ENCODE data around the gene GRAMD1C. TPM values are rescaled to one million over a fixed set of nuclear protein-coding genes. Genes with fewer than 3 reads are reported as not detected.
"Not testable (repeated sequence)": the region's sequence is repeated elsewhere in the genome, so short reads cannot be mapped to it uniquely, and the experiment has no call there.

The GRAMD1C gene
- total RNA-seq, 1 experiment from 2014 or later = 7.1 TPM

DNA sequence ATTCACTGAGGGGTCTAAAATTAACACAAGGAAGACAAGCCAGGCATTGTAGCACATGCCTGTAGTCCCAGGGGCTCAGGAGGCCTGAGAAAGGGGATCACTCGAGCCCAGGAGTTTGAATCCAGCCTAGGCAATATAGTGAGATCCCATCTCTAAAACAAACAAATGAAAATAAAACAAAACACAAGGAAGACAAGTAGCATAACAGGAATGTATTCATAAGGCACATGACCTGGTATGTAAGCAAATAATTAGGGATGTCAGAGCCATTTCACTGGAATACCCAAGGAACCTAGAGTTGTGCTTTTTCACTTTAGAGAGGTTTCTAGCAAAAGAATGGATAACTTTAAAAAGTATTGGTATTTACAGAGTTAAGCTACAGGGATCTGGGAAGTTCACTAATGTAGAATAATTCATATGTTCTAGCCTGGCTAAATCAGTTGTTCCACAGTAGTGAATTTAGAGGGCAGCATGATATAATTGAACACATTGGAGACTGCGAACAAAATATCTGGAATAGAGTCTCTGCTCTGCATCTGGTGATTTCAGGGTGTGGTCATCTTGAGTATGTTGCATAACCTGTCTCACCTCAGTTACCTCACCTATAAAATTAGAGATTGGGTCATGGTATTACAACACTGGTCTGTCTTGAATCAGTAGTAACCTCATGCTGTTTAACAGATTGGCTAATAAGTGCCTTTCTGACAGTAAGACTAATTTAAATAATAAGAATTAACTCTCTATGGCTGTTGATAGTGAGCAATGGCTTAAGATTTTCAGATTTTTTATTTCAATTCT, 9.3 kb downstream of the GRAMD1C start:
- DNase-seq (ENCODE audit: low read depth) = no peak
- in situ Hi-C loops (cut with HindIII; ENCODE audit: low pct_unique_long_range_greater_than_20kb, low sequenced_read_pairs) = no loop called here

- DNase-seq (ENCODE audit: low read depth); in situ Hi-C loops (cut with HindIII; ENCODE audit: low pct_unique_long_range_greater_than_20kb, low sequenced_read_pairs): not testable (repeated sequence)
Measured at GRCh38 chr3:113849071-113849470, 10.5 kb downstream of the GRAMD1C start.

DNA sequence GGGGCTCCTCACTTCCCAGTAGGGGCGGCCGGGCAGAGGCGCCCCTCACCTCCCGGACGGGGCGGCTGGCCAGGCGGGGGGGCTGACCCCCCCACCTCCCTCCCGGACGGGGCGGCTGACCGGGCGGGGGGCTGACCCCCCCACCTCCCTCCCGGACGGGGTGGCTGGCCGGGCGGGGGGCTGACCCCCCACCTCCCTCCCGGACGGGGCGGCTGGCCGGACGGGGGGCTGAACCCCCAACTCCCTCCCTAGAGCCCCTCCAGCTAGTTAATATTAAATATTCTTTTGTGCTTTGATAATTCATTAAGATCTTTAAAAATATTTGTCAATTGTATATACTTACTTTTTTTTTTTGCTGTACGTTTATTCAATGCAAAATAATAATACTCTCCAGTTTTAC, 11.3 kb downstream of the GRAMD1C start:
- DNase-seq (ENCODE audit: low read depth); in situ Hi-C loops (cut with HindIII; ENCODE audit: low pct_unique_long_range_greater_than_20kb, low sequenced_read_pairs): not testable (repeated sequence)

DNA sequence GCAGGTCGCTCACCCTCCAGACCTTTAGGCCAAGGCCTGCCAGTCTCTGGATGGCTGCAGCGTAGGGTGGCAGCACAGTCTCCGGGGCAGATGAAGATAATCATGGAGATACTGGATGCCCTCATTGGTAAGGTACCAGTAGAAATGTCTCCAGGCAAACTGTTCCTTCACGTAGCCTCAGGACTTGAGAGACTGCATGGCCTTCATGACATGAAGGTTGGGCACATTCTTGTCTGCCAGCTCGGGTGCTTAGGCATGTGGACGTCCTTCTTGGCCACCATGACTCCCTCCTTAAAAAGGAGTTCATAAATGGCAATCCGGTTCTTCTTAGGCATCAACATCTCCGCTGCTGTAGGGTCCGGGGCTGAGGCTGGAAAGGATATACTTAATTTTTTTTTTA, 11.8 kb downstream of the GRAMD1C start:
- in situ Hi-C loops (cut with HindIII; ENCODE audit: low pct_unique_long_range_greater_than_20kb, low sequenced_read_pairs); DNase-seq (ENCODE audit: low read depth): not testable (repeated sequence)

GRCh38 chr3:113852506-113852905, 13.9 kb downstream of the GRAMD1C start:
- in situ Hi-C loops (cut with HindIII; ENCODE audit: low pct_unique_long_range_greater_than_20kb, low sequenced_read_pairs) = no loop called here

GRCh38 chr3:113867506-113867905, 28.9 kb downstream of the GRAMD1C start:
- DNase-seq (ENCODE audit: low read depth) = no peak
- in situ Hi-C loops (cut with HindIII; ENCODE audit: low pct_unique_long_range_greater_than_20kb, low sequenced_read_pairs) = no loop called here

More at GRCh38 chr3:113852506-113852905, 13.9 kb downstream of the GRAMD1C start:
- DNase-seq (ENCODE audit: low read depth) = no peak

DNA sequence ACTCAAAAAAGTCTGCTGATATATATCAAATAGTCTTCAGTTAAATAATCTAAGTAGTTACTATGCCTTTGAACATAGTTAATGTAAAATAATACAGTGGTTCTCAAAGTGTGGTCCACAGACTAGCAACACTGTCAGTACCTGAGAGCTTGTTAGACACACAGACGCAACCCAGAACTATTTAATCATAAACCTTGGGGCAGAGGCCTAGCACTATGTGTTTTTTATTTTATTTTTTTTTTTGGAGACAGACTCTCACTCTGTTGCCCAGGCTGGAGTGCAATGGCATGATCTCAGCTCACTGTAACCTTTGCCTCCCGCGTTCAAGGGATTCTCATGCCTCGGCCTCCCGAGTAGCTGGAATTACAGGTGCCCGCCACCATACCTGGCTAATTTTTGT, 34.7 kb downstream of the GRAMD1C start:
- in situ Hi-C loops (cut with HindIII; ENCODE audit: low pct_unique_long_range_greater_than_20kb, low sequenced_read_pairs) = no loop called here
- no peak for DNase-seq (ENCODE audit: low read depth)

GRCh38 chr3:113873814-113874526, 35.4 kb downstream of the GRAMD1C start:
- in situ Hi-C loops (cut with HindIII; ENCODE audit: low pct_unique_long_range_greater_than_20kb, low sequenced_read_pairs) = no loop called here
- peak; percentile 10 for DNase-seq (ENCODE audit: low read depth)

DNA sequence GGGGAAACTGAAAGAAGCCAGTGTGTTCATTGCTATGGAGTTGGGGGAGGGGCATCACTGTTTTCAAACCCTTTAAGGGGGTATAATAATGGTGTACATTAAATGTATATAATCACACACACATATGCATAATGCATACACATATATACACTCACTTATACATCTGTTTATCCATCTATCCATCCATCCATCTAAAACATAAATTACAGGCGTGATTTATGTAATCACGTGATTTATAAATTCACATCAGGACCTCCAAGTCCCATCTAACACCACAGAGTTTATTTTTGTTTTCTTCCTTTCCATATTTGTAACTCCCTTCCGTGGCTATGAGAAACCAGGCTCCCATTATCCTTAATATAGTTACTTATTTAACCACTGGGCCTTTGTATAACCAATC, 39.8 kb downstream of the GRAMD1C start:
- DNase-seq (ENCODE audit: low read depth) = no peak
- in situ Hi-C loops (cut with HindIII; ENCODE audit: low pct_unique_long_range_greater_than_20kb, low sequenced_read_pairs) = no loop called here

GRCh38 chr3:113885050-113885449, 46.5 kb downstream of the GRAMD1C start:
- DNase-seq (ENCODE audit: low read depth) = no peak
- in situ Hi-C loops (cut with HindIII; ENCODE audit: low pct_unique_long_range_greater_than_20kb, low sequenced_read_pairs) = no loop called here

DNA sequence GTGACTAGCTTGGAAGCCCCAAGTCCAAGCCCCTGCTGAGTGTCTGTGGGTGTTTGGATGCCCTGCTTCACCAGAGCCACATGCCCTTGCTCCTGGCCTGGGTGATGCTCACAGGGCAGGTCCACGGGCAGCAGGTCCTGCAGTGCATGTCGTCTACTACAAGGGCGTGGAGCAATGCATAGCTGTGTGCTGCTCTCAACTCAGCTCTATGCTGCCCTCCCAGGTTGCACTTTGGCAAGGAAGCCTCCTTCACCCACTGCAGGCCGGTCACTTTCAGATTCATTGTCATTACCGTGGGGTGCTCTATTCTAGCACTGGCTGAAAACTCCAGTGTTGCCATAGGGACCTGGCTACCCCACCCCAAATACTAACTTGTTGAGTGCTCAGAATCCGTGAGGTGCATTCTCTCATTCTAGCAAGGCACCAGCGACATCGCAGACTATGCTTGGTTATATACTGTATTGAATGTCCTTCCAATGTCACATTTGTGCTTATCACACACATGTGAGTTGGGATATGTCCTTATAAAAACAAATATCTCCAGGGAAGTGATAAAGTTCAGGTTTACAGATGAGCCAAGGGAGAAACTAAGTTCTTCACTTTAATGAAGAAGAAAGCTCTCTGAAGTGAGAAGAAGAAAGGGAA, 51.8 kb downstream of the GRAMD1C start:
- in situ Hi-C loops (cut with HindIII; ENCODE audit: low pct_unique_long_range_greater_than_20kb, low sequenced_read_pairs) = no loop called here

DNA sequence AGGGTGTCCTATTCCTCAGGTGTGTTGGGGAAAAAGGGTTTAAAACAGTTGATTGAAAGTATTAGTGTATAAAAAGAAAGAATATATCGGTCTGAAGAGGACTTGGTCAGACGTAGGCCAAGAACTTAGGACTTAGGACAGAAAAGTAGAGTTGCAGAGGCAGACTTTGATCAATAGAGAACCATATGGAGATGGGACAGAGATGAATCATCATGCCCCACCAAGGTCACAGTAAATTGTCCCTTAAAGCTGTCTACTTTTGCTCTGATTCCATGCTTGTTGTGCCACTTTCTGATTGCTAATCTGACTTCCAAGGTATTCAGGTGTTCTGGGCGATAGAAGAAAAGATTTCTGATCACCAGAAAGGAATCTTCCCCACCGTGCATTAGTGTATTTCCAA, 56.3 kb downstream of the GRAMD1C start:
- no peak for DNase-seq (ENCODE audit: low read depth)
- in situ Hi-C loops (cut with HindIII; ENCODE audit: low pct_unique_long_range_greater_than_20kb, low sequenced_read_pairs) = no loop called here

More for the DNA sequence above, 51.8 kb downstream of the GRAMD1C start:
- no peak for DNase-seq (ENCODE audit: low read depth)

GRCh38 chr3:113895964-113896363, 57.4 kb downstream of the GRAMD1C start:
- no peak for DNase-seq (ENCODE audit: low read depth)
- in situ Hi-C loops (cut with HindIII; ENCODE audit: low pct_unique_long_range_greater_than_20kb, low sequenced_read_pairs) = no loop called here

- in situ Hi-C loops (cut with HindIII; ENCODE audit: low pct_unique_long_range_greater_than_20kb, low sequenced_read_pairs) = no loop called here
- DNase-seq (ENCODE audit: low read depth) = no peak
Measured at GRCh38 chr3:113896930-113897329, 58.3 kb downstream of the GRAMD1C start.

GRCh38 chr3:113897373-113897777, 58.8 kb downstream of the GRAMD1C start:
- no peak for DNase-seq (ENCODE audit: low read depth)
- in situ Hi-C loops (cut with HindIII; ENCODE audit: low pct_unique_long_range_greater_than_20kb, low sequenced_read_pairs) = no loop called here

DNA sequence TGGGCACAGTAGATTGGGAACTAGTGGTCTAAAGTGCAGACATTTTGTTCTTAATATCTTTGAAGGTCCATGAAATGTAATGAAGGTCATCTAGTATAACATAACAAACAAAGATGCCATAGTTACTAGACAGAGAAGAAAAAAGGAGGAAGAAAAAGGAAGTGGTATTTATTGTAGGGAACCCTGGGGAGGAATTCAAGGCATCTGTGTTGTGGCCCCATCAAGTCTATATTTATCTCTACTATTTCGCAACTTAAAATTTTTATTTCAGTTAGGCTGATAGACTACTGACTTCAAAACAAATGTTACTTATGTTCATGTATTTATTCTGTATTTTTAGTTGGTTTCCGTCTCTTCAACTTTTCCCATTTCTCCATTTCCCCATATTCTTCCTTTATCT, 60.3 kb downstream of the GRAMD1C start:
- DNase-seq (ENCODE audit: low read depth) = no peak
- in situ Hi-C loops (cut with HindIII; ENCODE audit: low pct_unique_long_range_greater_than_20kb, low sequenced_read_pairs) = no loop called here

DNA sequence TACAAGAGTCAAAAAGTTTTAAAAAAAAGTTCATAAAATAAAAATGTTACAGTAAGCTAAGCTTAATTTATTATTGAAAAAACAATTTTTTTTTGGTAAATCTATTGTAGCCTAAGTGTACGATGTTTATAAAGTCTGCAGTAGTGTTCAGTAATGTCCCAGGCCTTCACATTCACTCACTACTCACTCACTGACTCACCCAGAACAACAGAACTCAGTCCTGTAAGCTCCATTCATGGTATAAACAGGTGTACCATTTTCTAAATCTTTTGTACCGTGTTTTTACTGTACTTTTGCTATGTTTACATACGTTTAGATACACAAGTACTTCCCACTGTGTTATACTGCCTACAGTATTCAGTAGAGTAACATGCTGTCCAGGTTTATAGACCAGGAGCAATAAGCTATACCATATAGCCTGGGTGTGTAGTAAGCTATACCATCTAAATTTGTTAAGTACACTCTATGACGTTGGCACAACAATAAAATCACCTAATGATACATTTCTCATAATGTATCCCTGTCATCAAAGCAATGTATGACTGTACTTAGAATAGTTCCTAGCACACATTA, 68.1 kb downstream of the GRAMD1C start:
- no peak for DNase-seq (ENCODE audit: low read depth)
- in situ Hi-C loops (cut with HindIII; ENCODE audit: low pct_unique_long_range_greater_than_20kb, low sequenced_read_pairs) = no loop called here

DNA sequence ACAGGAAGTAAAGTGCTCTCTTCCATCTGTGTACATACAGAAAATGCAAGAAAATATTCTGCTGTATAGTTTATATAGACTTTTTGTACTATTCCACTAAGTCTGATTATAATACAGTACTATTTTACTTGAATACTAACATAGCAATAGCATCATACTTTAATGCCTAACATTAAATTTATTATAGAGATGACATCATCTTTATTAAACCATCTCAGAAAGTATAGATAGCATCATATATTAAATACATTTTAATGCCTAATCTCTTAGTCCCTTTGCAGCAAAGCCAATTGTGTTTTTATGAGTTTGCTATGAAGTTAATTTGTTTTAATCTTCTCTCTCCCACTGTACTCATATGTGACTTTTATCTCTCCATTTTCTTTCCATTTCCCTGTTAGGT, 69.5 kb downstream of the GRAMD1C start:
- in situ Hi-C loops (cut with HindIII; ENCODE audit: low pct_unique_long_range_greater_than_20kb, low sequenced_read_pairs) = no loop called here
- no peak for DNase-seq (ENCODE audit: low read depth)

- in situ Hi-C loops (cut with HindIII; ENCODE audit: low pct_unique_long_range_greater_than_20kb, low sequenced_read_pairs) = no loop called here
- no peak for DNase-seq (ENCODE audit: low read depth)
Measured at GRCh38 chr3:113910966-113911365, 72.4 kb downstream of the GRAMD1C start.

Measured in Caki2 (cell line).